Measurements from ENCODE around the gene RBP4.

DNA sequence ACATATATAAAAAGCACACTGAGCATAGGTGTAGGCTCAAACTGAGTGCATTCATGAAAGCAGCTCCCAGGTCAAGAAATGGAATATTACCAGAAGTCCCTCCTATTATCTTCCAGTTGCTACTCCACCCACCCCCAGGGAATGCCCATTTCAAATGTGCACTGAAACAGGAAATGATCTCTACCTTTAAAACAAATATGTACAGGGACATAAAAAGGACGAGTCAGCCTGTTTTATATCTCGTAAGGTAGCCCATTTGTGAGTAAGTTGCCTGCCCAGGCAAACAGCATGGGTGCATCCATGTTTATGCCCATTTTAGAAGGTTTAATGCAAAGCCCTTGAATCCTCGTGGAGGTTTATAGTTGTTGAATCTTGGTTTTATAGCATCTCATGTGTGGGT lies 24.1 kb downstream of the RBP4 start:
- TF ChIP-seq EP300 (IDR thresholded peaks at IDR 0.05) (no peak), POLR2A (IDR thresholded peaks at IDR 0.05) (no peak)
- TF ChIP-seq, protein P1, sequence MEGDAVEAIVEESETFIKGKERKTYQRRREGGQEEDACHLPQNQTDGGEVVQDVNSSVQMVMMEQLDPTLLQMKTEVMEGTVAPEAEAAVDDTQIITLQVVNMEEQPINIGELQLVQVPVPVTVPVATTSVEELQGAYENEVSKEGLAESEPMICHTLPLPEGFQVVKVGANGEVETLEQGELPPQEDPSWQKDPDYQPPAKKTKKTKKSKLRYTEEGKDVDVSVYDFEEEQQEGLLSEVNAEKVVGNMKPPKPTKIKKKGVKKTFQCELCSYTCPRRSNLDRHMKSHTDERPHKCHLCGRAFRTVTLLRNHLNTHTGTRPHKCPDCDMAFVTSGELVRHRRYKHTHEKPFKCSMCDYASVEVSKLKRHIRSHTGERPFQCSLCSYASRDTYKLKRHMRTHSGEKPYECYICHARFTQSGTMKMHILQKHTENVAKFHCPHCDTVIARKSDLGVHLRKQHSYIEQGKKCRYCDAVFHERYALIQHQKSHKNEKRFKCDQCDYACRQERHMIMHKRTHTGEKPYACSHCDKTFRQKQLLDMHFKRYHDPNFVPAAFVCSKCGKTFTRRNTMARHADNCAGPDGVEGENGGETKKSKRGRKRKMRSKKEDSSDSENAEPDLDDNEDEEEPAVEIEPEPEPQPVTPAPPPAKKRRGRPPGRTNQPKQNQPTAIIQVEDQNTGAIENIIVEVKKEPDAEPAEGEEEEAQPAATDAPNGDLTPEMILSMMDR (IDR thresholded peaks at IDR 0.05): no peak
